ENCODE measurements around the gene GRM2.

Gene GRM2

DNA sequence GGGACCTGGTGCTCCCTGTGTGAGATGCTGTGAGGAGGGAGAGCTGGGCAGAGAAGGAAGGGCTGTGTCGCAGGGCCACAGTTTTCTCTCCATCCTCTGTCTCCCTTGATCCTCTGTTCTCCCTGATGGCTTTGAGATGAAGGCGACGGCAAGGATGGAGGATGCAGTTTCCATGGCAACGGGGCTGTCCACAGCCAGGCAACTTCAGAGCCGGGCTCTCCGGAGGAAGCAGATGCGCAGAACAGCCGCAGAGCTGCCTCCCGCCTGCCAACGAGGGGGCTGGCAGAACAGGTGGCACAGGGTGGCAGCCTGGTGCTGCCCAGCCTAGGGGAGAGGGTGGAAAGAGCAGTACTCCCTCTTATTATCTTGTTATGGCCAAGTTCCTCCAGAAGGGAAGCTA lies 9.9 kb upstream of the GRM2 start:
- no peak overlapping the region for H3K4me3 ChIP-seq (ENCODE audit: low read length)
- DNase-seq (ENCODE audit: low read depth) = no peak
- TF ChIP-seq, protein P1, sequence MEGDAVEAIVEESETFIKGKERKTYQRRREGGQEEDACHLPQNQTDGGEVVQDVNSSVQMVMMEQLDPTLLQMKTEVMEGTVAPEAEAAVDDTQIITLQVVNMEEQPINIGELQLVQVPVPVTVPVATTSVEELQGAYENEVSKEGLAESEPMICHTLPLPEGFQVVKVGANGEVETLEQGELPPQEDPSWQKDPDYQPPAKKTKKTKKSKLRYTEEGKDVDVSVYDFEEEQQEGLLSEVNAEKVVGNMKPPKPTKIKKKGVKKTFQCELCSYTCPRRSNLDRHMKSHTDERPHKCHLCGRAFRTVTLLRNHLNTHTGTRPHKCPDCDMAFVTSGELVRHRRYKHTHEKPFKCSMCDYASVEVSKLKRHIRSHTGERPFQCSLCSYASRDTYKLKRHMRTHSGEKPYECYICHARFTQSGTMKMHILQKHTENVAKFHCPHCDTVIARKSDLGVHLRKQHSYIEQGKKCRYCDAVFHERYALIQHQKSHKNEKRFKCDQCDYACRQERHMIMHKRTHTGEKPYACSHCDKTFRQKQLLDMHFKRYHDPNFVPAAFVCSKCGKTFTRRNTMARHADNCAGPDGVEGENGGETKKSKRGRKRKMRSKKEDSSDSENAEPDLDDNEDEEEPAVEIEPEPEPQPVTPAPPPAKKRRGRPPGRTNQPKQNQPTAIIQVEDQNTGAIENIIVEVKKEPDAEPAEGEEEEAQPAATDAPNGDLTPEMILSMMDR (conservative IDR thresholded peaks at IDR 0.05; ENCODE audit: low read length) = no peak

DNA sequence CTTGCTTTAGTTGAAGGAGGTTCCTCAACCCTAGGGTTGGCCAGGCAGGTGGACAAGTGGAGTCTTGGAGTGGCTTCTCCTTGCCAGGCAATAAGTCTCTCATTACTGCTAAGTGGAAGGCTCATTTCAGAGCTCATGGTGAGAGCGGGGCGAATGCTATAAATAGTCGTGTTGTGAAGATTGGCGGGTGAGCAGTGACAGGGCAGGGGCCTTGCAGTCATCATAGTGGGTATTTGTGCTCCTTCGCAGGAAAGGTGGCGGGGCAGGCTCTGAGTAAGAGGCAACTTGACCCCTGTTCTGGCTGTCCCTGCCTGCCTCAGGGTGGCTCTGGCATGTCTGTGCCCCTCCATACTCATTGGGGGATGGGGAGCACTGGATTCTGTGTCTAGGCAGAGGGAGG lies 8.7 kb upstream of the GRM2 start:
- TF ChIP-seq, protein P1 (conservative IDR thresholded peaks at IDR 0.05; ENCODE audit: low read length) = no peak
- no peak overlapping the region for H3K4me3 ChIP-seq (ENCODE audit: low read length)

DNA sequence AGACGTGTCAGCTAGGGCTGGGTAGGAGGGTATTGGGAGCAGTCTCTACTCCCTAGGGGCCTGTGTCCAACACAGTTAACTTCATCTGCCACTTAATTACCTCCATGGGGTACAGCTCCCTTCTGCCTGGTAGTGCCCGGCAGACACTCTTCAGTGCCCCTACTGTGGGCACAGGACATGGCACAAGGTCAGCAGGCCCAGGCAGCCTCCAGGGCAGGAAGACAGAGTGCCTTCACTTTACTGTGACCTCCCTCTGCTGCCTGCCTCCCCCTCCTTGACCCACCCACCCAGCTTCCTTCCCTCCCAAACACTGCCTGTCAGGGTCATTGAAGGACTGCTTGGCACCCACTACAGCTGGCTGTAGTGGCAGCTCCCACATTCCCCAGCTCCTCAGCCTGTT lies 6.5 kb upstream of the GRM2 start:
- TF ChIP-seq, protein P1 (conservative IDR thresholded peaks at IDR 0.05; ENCODE audit: low read length) = no peak
- DNase-seq (ENCODE audit: low read depth) = no peak
- no peak overlapping the region for H3K4me3 ChIP-seq (ENCODE audit: low read length)

More for the DNA sequence above, 8.7 kb upstream of the GRM2 start:
- no peak for DNase-seq (ENCODE audit: low read depth)

DNA sequence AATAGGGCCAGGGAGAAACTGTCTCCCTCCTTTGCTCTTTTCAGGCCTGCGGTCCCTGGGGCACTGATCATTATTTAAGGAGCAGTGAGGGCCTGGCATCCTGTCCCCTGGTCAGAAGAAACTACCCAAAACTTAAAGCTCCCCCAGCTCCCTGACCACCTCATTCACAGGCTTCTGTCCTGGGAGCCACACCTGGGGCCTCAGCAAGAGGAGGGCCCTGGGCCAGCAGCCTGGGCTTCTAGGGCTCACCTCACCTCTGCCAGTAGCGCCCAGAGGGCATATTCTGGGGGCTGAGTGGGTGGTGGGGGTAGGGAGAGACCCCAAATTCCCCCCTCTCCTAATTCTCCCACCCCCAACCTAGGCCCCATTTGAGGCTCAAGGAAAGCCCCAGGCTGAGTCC lies 4.7 kb upstream of the GRM2 start:
- H3K4me3 ChIP-seq (ENCODE audit: low read length) = no peak overlapping the region
- DNase-seq (ENCODE audit: low read depth) = no peak
- TF ChIP-seq, protein P1 (conservative IDR thresholded peaks at IDR 0.05; ENCODE audit: low read length) = no peak

DNA sequence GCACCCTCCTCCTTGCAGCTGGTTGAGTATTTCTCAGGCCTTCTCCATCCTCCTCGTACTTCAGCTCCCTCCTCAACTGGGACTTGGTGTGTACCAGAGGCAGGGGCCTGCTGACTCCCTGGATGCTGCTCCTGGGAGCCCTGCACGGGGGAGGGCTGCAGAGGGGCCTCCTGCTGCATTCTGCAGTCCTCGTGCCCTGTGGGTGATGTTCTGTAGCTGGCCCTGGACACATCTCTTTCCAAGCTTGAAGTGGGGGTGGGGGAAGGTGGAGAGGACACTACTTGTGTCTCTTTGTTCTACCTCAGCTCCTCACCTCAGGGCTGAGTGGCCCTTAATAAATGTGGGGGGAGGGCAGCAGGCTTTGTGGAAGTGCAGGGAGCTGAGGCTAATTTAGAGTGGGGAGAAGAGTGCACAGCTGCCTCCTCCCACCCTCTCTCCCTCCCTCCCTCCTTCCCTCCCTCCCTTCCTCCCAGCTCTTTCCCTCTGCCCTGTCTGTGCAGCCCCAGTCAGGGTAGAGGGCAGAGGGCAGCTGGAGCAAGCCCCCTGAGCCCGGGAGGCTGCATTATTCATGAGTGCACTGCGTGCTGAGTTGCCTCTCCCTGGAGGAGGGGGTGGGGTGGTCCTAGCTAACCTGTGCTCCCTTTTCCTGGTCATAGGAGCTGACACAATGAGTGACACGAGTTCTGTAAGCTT lies 3.7 kb upstream of the GRM2 start:
- no peak for DNase-seq (ENCODE audit: low read depth)
- no peak overlapping the region for H3K4me3 ChIP-seq (ENCODE audit: low read length)
- TF ChIP-seq, protein P1 (conservative IDR thresholded peaks at IDR 0.05; ENCODE audit: low read length) = no peak

DNA sequence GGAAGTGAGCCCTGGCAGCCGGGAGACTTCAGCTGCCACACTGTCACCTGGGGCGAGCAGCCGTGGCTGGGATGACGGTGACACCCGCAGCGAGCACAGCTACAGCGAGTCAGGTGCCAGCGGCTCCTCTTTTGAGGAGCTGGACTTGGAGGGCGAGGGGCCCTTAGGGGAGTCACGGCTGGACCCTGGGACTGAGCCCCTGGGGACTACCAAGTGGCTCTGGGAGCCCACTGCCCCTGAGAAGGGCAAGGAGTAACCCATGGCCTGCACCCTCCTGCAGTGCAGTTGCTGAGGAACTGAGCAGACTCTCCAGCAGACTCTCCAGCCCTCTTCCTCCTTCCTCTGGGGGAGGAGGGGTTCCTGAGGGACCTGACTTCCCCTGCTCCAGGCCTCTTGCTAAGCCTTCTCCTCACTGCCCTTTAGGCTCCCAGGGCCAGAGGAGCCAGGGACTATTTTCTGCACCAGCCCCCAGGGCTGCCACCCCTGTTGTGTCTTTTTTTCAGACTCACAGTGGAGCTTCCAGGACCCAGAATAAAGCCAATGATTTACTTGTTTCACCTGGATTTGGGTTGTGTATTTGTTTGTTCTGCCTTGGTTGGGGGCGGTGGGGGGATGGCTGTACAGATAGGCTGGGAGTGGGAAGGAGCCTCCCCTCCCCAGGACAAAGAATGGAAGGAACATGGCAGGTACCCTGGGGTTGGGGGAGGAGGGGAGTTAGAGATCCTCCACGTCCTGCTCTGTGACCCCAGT lies 2.9 kb upstream of the GRM2 start:
- H3K4me3 ChIP-seq (ENCODE audit: low read length) = no peak overlapping the region
- TF ChIP-seq, protein P1 (conservative IDR thresholded peaks at IDR 0.05; ENCODE audit: low read length) = no peak
- no peak for DNase-seq (ENCODE audit: low read depth)

DNA sequence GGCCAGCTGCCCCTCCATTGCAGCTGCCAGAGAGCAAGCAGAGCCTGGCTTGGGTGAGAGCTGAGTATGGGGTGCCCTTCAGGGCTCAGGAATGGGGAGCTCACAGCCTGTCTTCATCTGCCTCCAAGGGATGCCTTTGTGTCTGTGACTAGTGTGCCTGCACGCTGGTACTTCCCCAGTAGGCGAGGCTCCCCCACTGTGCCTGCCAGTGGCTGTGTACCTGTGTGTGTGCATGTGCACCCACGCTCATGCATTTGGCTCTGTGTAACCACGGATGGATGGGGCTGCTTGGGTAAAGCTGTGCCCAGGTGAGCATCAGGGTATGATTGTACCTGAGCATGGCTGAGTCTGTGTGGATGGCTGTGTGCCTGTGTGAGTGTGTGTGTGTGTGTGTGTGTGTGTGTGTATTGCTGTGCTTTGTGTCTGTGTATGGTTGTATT lies 2.3 kb upstream of the GRM2 start:
- TF ChIP-seq, protein P1 (conservative IDR thresholded peaks at IDR 0.05; ENCODE audit: low read length) = no peak
- H3K4me3 ChIP-seq (ENCODE audit: low read length) = no peak overlapping the region
- no peak for DNase-seq (ENCODE audit: low read depth)
